Stimulated activated CD8-positive, alpha-beta memory T cell treated with anti-CD3 and anti-CD28 coated beads, Interleukin-12 subunit alpha, Interleukin-12 subunit beta, amount 100 ng/mL, for 24 hours (primary cell): ENCODE measurements around the gene APOL4.
"Not testable (repeated sequence)": the region's sequence is repeated elsewhere in the genome, so short reads cannot be mapped to it uniquely, and the experiment has no call there.

ENCODE experiments used
- DNase-seq: peaks from one replicate; pipeline ENCODE4 v3.0.0-alpha.2; 2020; ENCODE audit errors: extremely low read depth

The APOL4 gene

GRCh38 chr22:36232715-36233401, 31.2 kb upstream of the APOL4 start:
- DNase-seq = no peak

GRCh38 chr22:36231051-36231450, 29.4 kb upstream of the APOL4 start:
- not testable (repeated sequence) for DNase-seq

GRCh38 chr22:36229649-36230048, 28.0 kb upstream of the APOL4 start:
- not testable (repeated sequence) for DNase-seq

GRCh38 chr22:36228944-36229343, 27.3 kb upstream of the APOL4 start:
- DNase-seq = no peak

GRCh38 chr22:36228369-36228768, 26.8 kb upstream of the APOL4 start:
- not testable (repeated sequence) for DNase-seq

GRCh38 chr22:36227806-36228205, 26.2 kb upstream of the APOL4 start:
- DNase-seq = no peak

GRCh38 chr22:36227396-36227795, 25.8 kb upstream of the APOL4 start:
- DNase-seq = no peak

- no peak for DNase-seq
Measured at GRCh38 chr22:36226189-36226588, 24.6 kb upstream of the APOL4 start.

GRCh38 chr22:36225333-36225922, 23.8 kb upstream of the APOL4 start:
- no peak for DNase-seq

GRCh38 chr22:36224245-36224644, 22.6 kb upstream of the APOL4 start:
- no peak for DNase-seq

GRCh38 chr22:36223504-36223903, 21.9 kb upstream of the APOL4 start:
- DNase-seq = no peak

- DNase-seq = no peak
Measured at GRCh38 chr22:36222887-36223450, 21.4 kb upstream of the APOL4 start.

GRCh38 chr22:36221799-36222751, 20.5 kb upstream of the APOL4 start:
- DNase-seq = no peak

GRCh38 chr22:36220451-36220921, 18.9 kb upstream of the APOL4 start:
- DNase-seq = no peak

GRCh38 chr22:36218648-36219193, 17.1 kb upstream of the APOL4 start:
- no peak for DNase-seq

GRCh38 chr22:36215981-36216380, 14.4 kb upstream of the APOL4 start:
- DNase-seq = no peak

GRCh38 chr22:36213586-36213985, 12.0 kb upstream of the APOL4 start:
- no peak for DNase-seq

GRCh38 chr22:36212901-36213300, 11.3 kb upstream of the APOL4 start:
- DNase-seq = no peak

- DNase-seq = no peak
Measured at GRCh38 chr22:36211237-36211861, 9.7 kb upstream of the APOL4 start.

GRCh38 chr22:36210224-36210623, 8.6 kb upstream of the APOL4 start:
- DNase-seq = no peak

- DNase-seq = not testable (repeated sequence)
Measured at GRCh38 chr22:36209488-36209908, 7.9 kb upstream of the APOL4 start.
